Small intestine (tissue), 7 donors: ENCODE data around the gene TMEM143. TPM values are rescaled to one million over a fixed set of nuclear protein-coding genes. Genes with fewer than 3 reads are reported as not detected.

Source experiments
- DNase-seq, 2 donors: peaks; one replicate each; pipeline versions ENCODE4 v3.0.0 to v3.0.0-alpha.2; 2013
- FAIRE-seq: peaks from 2 replicates; lab custom pipeline; 2012; peaks lifted over from hg19 to GRCh38; lab: Jason Lieb, UNC
- H3K27ac ChIP-seq, 3 donors: one replicate each; pipeline ENCODE4 v1.5.1; 2013; ENCODE audit warnings: low read length in 2 of 3, mild to moderate bottlenecking in 2 of 3, control low read depth in 1 of 3, inconsistent platforms in 1 of 3, low read depth in 1 of 3, moderate library complexity in 1 of 3
- H3K27me3 ChIP-seq, 3 donors: one replicate each; pipeline ENCODE4 v1.6.1; 2013; ENCODE audit warnings: low read length in 3 of 3, inconsistent platforms in 1 of 3; ENCODE audit not compliant: control insufficient read depth in 3 of 3, insufficient read depth in 3 of 3
- H3K36me3 ChIP-seq, 3 donors: one replicate each; pipeline ENCODE4 v1.6.1; 2013; ENCODE audit warnings: low read length in 3 of 3, inconsistent platforms in 1 of 3, low read depth in 1 of 3, mild to moderate bottlenecking in 1 of 3, moderate library complexity in 1 of 3; ENCODE audit not compliant: control insufficient read depth in 3 of 3, insufficient read depth in 2 of 3
- H3K4me1 ChIP-seq, 3 donors: one replicate each; pipeline ENCODE4 v1.6.1; 2013; ENCODE audit warnings: low read length in 2 of 3, inconsistent platforms in 1 of 3, low read depth in 1 of 3, mild to moderate bottlenecking in 1 of 3, moderate library complexity in 1 of 3; ENCODE audit not compliant: control insufficient read depth in 3 of 3, insufficient read depth in 2 of 3
- H3K4me3 ChIP-seq, 3 donors: one replicate each; pipeline ENCODE4 v1.5.1; 2013; ENCODE audit warnings: low read length in 3 of 3, control low read depth in 1 of 3, inconsistent platforms in 1 of 3, low read depth in 1 of 3, mild to moderate bottlenecking in 1 of 3, moderate library complexity in 1 of 3
- H3K9me3 ChIP-seq, 2 donors: one replicate each; pipeline ENCODE4 v1.6.1; 2013; ENCODE audit warnings: low read depth in 1 of 2, low read length in 1 of 2; ENCODE audit not compliant: control insufficient read depth in 2 of 2, insufficient read depth in 1 of 2
- WGBS, 3 donors: extraction: QIAGEN DNeasy Blood & Tissue Kit; methylation state at CpG; one replicate each; pipeline ENCODE4 v1.1.7; 2013; 5-methylcytosine and 5-hydroxymethylcytosine counted together
- polyA plus RNA-seq, 4 donors: library from polyadenylated mRNA; stranded (reverse) in 3 of 4; unstranded in 1 of 4; fragments of 200-250 nt in 3 of 4; fragments of 120-200 nt in 1 of 4; gene quantifications; one replicate each; pipeline versions ENCODE4 v1.2.1 to v1.2.3, GENCODE V29; 2013
- donor health status: healthy with polysubstance abuse.
- donor health status: control.
- donor health status: control.
- donor health status: Bipolar disorder and iron deficiency.
- donor health status: healthy.

The TMEM143 gene
- polyA plus RNA-seq, 4 donors = 5.9 to 13.2 (median 10.6) TPM

GRCh38 chr19:48348737-48349136, 15.0 kb downstream of the TMEM143 start:
- no peak for DNase-seq
- Histone ChIP-seq H3K4me3 (no peak overlapping the region), H3K36me3 (no peaks in the 10 kb centered on the region), H3K27me3 (no peaks in the 10 kb centered on the region), H3K27ac (no peak overlapping the region), H3K9me3 (peaks cover 0 to 2% of the 10 kb centered on the region in 2 donors), H3K4me1 (no peaks in the 10 kb centered on the region)
- WGBS, 3 donors = 89 to 92% (median 90%) methylated on average over 7 of the region's 7 CpGs
- FAIRE-seq = no peak

- DNase-seq (no peak), FAIRE-seq (no peak)
- Histone ChIP-seq H3K4me3 (no peak overlapping the region), H3K27ac (no peak overlapping the region), H3K4me1 (no peaks in the 10 kb centered on the region), H3K9me3 (peaks cover 0 to 2% of the 10 kb centered on the region in 2 donors), H3K36me3 (peaks cover 0 to 3% (median 0%) of the 10 kb centered on the region in 3 donors), H3K27me3 (no peaks in the 10 kb centered on the region)
- WGBS, 3 donors = 70 to 75% (median 72%) methylated on average over 5 of the region's 5 CpGs
Observed at GRCh38 chr19:48348045-48348444, 15.7 kb downstream of the TMEM143 start.

GRCh38 chr19:48346191-48346590, 17.5 kb downstream of the TMEM143 start:
- 89 to 100% (median 97%) methylated on average over 2 of the region's 2 CpGs for WGBS, 3 donors
- DNase-seq (no peak), FAIRE-seq (no peak)
- Histone ChIP-seq H3K4me3 (no peak overlapping the region), H3K4me1 (no peaks in the 10 kb centered on the region), H3K36me3 (peaks cover 0 to 11% (median 0%) of the 10 kb centered on the region in 3 donors), H3K27ac (no peak overlapping the region), H3K9me3 (no peaks in the 10 kb centered on the region), H3K27me3 (no peaks in the 10 kb centered on the region)

GRCh38 chr19:48344892-48345291, 18.8 kb downstream of the TMEM143 start:
- Histone ChIP-seq H3K27me3 (no peaks in the 10 kb centered on the region), H3K36me3 (peaks cover 0 to 16% (median 0%) of the 10 kb centered on the region in 3 donors), H3K9me3 (no peaks in the 10 kb centered on the region), H3K27ac (no peak overlapping the region), H3K4me1 (no peaks in the 10 kb centered on the region), H3K4me3 (no peak overlapping the region)
- DNase-seq (no peak), FAIRE-seq (no peak)
- WGBS, 3 donors = 97 to 98% (median 98%) methylated on average over 6 of the region's 6 CpGs

- Histone ChIP-seq H3K27ac (no peak overlapping the region), H3K9me3 (no peaks in the 10 kb centered on the region), H3K4me3 (no peak overlapping the region), H3K27me3 (no peaks in the 10 kb centered on the region), H3K4me1 (no peaks in the 10 kb centered on the region), H3K36me3 (peaks cover 0 to 16% (median 0%) of the 10 kb centered on the region in 3 donors)
- FAIRE-seq (no peak), DNase-seq (no peak)
- WGBS, 3 donors = 94 to 95% (median 94%) methylated on average over 23 of the region's 23 CpGs
Observed at GRCh38 chr19:48342841-48343540, 20.7 kb downstream of the TMEM143 start.

- FAIRE-seq (no peak), DNase-seq (no peak)
- 90 to 98% (median 95%) methylated on average over 20 of the region's 20 CpGs for WGBS, 3 donors
Observed at GRCh38 chr19:48342414-48342738, 21.4 kb downstream of the TMEM143 start.

GRCh38 chr19:48341515-48342413, 22.0 kb downstream of the TMEM143 start:
- Histone ChIP-seq H3K4me3 (no peak overlapping the region), H3K36me3 (peaks cover 0 to 16% (median 0%) of the 10 kb centered on the region in 3 donors), H3K27ac (no peak overlapping the region), H3K4me1 (no peaks in the 10 kb centered on the region), H3K9me3 (no peaks in the 10 kb centered on the region), H3K27me3 (no peaks in the 10 kb centered on the region)
- WGBS, 3 donors = 95 to 99% (median 96%) methylated on average over 10 of the region's 10 CpGs
- FAIRE-seq (no peak), DNase-seq (no peak)

More at GRCh38 chr19:48342414-48342738, 21.4 kb downstream of the TMEM143 start:
- Histone ChIP-seq H3K4me3 (no peak overlapping the region), H3K4me1 (no peaks in the 10 kb centered on the region), H3K9me3 (no peaks in the 10 kb centered on the region), H3K27me3 (no peaks in the 10 kb centered on the region), H3K27ac (no peak overlapping the region), H3K36me3 (peaks cover 0 to 16% (median 0%) of the 10 kb centered on the region in 3 donors)

- H3K4me3 ChIP-seq = no peak overlapping the region
- H3K27ac ChIP-seq = no peak overlapping the region
- H3K27me3 ChIP-seq = no peaks in the 10 kb centered on the region
- no peaks in the 10 kb centered on the region for H3K4me1 ChIP-seq
- DNase-seq = no peak
- H3K9me3 ChIP-seq = no peaks in the 10 kb centered on the region
- no peak for FAIRE-seq
- 90 to 93% (median 92%) methylated on average over 11 of the region's 11 CpGs for WGBS, 3 donors
- peaks cover 0 to 16% (median 0%) of the 10 kb centered on the region in 3 donors for H3K36me3 ChIP-seq
Observed at GRCh38 chr19:48340995-48341394, 22.7 kb downstream of the TMEM143 start.
